ENCODE measurements around the gene DUSP3.

The DUSP3 gene

GRCh38 chr17:43733956-43734355 lies 44.8 kb downstream of the DUSP3 start:
- no peak for DNase-seq (ENCODE audit: low read depth, low spot score)

GRCh38 chr17:43732958-43733357 lies 45.8 kb downstream of the DUSP3 start:
- DNase-seq (ENCODE audit: low read depth, low spot score), result peak; percentile 87

DNA sequence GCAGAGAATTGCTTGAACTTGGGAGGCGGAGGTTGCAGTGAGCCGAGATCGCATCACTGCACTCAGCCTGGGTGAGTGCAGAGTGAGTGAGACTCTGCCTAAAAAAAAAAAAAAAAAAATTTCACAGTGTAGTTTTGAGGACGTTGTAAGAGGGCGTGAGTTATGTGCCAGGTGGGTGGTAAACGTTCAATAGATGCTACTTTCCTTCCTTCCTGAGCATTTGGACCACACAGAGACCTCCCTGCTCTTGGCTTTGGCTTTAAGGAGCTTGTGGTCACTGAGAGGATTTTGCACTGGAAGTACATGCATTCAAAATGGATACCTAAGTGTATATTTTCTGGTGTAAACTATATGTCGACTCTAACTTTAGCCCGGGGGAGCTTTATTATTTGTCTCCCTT lies 50.7 kb downstream of the DUSP3 start:
- DNase-seq (ENCODE audit: low read depth, low spot score), result no peak

GRCh38 chr17:43723697-43724359 lies 54.9 kb downstream of the DUSP3 start:
- DNase-seq (ENCODE audit: low read depth, low spot score), result peak; percentile 71

DNA sequence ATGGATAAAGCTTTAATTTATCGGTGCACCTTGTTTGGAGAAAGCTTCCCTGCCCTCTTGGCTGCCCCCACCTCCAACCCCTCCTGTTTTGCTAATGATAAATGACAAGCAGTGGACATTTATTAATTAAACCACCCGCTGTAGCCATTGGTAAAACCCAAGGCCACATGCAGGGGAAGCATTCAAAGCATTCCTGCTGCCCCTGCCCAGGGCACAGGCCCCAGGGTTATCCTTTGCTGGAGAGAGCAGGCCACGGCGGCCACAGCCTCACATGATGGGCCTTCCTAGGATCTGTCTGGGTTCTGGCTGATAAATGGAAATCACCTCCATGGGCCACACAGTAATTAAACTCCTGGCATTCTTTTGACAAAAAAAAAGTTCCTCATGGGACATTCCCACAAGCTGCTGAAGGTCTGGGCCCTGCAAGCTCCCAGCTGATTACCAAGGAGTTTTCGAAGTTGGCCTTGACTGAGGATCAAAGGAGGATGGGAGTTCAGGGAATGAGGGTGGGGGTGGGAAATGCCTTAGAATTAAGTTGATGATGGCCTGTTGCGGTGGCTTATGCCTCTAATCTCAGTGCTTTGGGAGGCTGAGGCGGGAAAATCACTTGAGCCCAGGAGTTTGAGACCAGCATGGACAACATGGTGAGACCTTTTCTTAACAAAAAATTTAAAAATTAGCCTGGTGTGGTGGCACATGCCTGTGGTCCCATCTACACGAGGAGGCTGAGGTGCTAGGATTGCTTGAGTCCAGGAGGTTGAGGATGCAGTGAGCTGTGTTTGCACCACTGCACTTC lies 55.7 kb downstream of the DUSP3 start:
- peak; percentile 37 for DNase-seq (ENCODE audit: low read depth, low spot score)

DNA sequence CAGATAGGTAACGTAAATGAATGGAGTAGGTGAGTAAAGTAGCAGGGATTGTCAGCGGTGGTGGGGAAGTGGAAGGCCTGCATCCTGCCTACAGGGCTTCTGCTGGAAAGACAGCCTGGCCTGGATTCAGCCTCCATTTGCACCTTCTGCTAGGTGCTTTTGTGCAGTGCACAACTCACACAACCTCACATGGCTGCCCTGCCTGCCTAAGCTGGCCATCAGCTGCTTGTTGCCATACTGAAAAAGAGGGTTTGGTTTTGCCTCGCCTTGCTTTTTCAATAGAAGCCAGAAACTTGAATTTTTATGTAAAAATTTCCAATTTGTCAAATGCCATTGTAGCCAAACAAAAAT lies 56.5 kb downstream of the DUSP3 start:
- DNase-seq (ENCODE audit: low read depth, low spot score), result no peak

DNA sequence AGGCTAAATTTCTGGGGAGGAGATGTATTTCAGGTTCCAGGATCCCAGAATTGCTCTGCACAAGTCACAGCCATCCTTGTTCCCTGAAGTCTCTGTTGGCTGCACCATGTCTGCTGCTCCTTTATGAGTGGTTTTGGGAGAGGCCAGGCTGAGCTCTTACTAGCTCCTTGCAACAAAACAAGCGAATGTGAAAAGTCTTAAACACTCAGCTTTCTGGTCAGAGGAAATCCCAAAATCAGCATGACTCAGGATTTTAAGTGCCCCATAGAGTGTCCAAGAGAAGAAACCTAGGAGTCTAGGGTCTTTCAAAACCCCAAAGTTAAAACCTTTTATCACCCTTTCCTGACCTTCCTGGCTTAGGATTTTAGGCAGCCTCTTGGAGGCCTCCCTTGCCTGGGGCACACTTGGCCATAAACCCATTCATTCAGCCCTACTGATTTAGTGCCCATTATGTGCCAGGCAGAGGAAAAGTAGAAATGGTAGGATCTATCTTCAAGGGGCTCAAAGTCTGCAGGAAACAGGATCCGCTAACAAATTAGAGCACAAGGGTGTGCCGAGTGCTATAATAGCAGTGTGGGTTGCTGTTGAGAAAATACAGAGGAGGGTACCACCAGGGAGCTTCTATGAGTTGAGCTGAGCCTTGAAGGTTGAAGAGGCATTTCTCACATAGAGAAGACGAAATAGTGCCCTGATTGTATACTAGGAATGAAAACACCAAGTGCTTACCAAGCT lies 57.1 kb downstream of the DUSP3 start:
- no peak for DNase-seq (ENCODE audit: low read depth, low spot score)

DNA sequence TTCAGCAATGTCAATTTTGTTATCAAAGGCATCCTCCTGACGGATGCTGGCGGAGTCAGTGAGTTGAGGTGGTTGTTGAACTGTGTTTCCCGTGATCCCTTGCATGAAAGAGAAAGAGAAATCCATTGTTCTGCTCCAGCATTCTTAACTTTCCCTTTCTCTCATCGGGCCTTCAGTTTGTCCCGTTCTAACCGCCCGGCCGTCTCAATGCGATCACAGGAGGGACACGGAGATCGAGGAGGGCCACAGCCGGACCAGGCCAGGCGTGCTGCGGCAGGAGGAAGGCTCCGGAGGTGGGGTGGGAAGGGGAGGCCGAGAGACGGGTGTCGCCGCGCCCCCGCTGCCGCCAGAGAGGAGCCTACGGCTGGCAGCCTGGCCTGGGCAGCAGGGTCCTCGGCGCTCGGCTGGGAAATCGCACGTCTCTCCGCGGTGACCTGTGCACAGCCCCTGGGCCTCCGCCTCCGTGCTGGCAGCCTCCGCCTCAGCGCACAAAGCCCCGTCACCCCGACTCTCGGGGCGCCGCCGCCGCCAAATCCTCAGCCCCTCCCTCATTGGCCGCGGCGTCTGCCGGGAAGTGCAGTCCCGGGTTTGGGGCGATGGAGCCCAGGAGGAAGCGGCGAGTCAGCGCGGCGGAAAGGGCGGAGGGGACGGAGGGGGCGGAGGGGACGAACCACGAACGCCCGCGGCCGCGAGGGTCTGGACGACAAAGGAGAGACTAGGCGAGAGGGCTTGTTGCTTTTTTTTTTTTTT lies 58.3 kb downstream of the DUSP3 start:
- peak; percentile 79 for DNase-seq (ENCODE audit: low read depth, low spot score)

- no peak for DNase-seq (ENCODE audit: low read depth, low spot score)
Measured at GRCh38 chr17:43719578-43719977, 59.2 kb downstream of the DUSP3 start.

DNA sequence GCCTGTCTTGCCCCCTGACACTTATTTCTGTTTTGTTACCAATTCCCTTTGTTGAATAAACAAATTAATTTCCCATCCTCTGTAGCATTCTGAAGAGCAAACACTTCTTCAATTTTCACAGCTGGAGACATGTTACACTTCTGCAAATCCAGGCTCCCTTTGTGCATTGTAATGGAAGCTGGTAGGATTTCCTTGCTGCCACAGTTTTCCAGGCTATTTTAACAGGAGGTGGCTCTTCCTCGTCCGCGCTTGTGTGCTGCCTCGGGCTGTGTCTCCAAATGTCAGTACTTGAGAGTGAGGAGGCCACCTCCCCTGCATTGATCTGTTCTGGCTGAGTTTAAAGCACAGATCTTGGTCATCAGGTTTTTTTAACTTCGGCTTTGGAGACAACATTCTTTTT lies 60.2 kb downstream of the DUSP3 start:
- no peak for DNase-seq (ENCODE audit: low read depth, low spot score)

DNA sequence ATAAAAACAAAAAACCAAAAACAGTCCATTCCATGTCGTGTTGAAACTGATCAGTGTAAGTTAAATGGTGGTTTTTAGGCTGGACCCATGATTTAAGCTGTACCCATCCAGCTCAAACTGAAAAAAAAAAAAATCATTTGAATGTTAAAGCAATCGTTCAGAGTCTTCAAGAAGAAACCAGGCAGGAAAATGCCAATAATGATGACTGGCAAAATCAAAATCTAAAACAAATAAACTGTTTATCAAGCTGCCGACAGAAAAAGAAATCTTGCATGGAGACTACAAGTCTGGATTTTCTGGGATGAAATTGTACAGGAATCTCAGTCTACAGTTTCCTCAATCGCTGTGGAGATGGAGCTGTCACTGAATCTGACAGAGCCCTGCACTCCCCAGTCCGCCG lies 60.9 kb downstream of the DUSP3 start:
- DNase-seq (ENCODE audit: low read depth, low spot score), result no peak

All from astrocyte of the hippocampus (primary cell).